GM21717 (cell line): ENCODE results near the gene RASL12.
"Not testable (repeated sequence)": the region's sequence is repeated elsewhere in the genome, so short reads cannot be mapped to it uniquely, and the experiment has no call there.

Experiments
- ATAC-seq: cut with Tn5 transposase; IDR thresholded peaks from one replicate; pipeline ENCODE4 v1.9.1; 2021; ENCODE audit warnings: mild to moderate bottlenecking, moderate library complexity; ENCODE audit not compliant: unreplicated experiment

RASL12 gene

DNA sequence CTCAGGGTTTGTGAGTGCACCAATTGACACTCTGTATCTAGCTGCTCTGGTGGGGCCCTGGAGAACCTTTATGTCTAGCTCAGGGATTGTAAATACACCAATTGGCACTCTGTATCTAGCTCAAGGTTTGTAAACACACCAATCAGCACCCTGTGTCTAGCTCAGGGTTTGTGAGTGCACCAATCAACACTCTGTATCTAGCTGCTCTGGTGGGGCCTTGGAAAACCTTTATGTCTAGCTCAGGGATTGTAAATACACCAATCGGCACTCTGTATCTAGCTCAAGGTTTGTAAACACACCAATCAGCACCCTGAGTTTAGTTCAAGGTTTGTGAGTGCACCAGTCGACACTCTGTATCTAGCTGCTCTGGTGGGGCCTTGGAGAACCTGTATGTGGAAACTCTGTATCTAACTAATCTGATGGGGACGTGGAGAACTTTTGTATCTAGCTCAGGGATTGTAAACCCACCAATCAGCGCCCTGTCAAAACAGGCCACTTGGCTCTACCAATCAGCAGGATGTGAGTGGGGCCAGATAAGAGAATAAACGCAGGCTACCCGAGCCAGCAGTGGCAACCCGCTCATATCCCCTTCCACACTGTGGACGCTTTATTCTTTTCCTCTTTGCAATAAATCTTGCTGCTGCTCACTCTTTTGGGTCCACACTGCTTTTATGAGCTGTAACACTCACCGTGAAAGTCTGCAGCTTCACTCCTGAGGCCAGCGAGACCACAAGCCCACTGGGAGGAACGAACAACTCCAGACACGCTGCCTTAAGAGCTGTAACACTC is 8.0 kb upstream of the RASL12 start:
- ATAC-seq = not testable (repeated sequence)

GRCh38 chr15:65074946-65075345 is 7.2 kb upstream of the RASL12 start:
- not testable (repeated sequence) for ATAC-seq

DNA sequence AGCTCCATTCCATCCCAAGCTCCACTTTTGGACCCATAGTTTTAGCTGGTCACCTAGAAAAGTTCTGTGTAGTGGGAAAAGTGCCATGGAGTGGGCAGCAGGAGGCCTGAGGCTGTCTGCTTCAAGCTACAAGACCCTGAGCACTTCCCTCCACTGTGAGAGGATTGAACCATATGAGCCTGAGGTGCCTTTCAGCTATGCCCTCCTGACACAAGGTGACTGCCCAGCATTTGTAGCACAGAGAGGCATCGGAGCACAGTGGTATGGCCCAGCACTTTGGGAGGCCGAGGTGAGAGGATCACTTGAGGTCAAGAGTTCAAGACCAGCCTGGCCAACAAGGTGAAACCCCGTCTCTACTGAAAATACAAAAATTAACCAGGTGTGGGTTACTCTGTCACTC is 4.8 kb upstream of the RASL12 start:
- no peak for ATAC-seq

DNA sequence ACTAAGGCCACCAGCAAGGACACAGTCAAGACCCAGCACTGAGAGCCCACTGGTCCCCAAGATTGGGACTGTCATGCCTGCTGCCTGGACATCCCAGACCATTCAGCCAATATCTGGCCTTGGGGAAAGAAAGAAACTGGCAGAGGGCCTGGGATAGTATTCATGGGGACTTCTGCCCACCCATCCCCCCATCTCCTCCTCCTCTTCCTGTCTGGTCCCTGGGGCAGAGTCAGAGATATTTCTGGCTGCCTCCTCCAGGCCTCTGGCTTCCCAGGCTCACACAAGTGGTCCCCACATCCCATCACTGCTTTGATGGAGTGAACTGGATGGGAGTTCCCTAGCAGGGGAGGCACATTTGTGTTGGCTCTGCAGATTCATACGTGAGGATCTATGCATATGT is 4.2 kb upstream of the RASL12 start:
- ATAC-seq = no peak

- ATAC-seq = no peak
Observed at GRCh38 chr15:65071381-65071811, 3.6 kb upstream of the RASL12 start.

- no peak for ATAC-seq
Observed at GRCh38 chr15:65069779-65070546, 2.2 kb upstream of the RASL12 start.

- no peak for ATAC-seq
Observed at GRCh38 chr15:65069179-65069578, 1.4 kb upstream of the RASL12 start.

DNA sequence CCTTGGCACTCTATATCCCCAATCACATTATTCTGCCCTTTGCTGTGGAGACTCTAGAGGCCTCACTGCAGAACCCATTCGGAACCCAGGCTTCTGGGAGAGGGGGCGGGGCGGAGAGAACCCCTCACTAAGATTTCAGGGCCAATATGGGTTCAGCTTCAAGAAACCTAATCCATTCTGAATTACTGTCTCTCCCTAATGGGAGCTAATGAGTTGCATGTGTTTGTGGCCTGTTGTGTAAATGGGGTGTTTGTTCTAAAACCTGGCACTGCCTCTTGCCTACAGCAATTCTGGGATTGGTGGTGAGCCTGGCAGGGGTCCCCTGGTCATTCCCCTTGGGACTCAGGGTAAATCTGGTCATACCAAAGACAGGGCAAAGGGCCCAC is 605 bp upstream of the RASL12 start:
- ATAC-seq = no peak

- no peak for ATAC-seq
Observed at GRCh38 chr15:65067317-65067644, 510 bp downstream of the RASL12 start.

DNA sequence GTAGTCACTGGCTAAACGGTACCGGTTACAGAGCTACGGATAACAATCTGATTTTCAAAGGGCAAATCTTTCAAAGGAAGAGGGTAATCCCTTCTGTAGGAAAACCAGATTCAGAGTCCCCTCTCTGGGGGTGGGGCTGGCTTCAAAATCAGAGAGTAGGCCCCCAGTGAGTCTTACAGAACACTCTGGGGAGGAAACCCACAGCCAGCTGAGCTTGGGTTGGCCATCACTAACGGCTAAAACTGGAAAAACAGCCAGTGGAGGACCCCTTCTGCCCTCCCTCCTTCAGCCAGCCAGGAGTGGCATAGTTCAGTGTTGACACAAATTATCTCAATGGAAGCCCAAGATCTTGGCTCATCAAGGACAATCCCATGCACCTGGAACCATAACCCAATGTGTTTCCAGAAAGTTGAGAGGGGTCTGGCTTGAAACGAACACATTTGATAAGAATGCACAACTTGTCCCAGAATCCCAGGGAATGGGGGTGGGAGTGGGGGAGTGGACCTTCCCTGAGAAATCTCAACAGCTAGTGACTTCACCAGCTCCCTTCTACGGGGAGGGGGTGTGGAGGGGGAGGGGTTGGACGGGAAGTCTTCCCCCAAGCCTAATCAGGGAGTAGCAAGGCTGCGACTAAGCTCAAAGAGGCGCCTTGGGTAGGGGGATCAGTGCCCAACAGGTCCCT is 1.0 kb downstream of the RASL12 start:
- ATAC-seq = no peak

- ATAC-seq = no peak
Observed at GRCh38 chr15:65066001-65066634, 1.7 kb downstream of the RASL12 start.

DNA sequence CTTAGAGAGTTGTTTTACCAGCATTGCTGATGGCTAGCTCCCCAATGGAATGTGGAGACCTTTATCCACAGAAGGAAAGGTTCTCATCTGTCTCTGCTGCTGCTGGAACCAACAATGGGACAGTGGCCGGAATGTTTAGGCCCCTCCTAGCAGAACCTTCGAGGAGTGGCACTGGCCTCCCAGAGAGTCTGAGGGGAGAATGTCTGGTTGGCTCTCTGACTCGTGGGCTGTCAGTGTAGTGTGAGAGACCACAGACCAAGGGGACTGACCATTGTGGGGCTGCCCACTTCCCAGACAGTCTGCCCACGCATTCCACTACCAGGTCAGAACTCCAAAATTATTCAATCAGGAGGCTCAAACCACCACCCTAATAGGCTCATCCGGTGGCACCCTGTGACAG is 5.1 kb downstream of the RASL12 start:
- ATAC-seq = no peak

DNA sequence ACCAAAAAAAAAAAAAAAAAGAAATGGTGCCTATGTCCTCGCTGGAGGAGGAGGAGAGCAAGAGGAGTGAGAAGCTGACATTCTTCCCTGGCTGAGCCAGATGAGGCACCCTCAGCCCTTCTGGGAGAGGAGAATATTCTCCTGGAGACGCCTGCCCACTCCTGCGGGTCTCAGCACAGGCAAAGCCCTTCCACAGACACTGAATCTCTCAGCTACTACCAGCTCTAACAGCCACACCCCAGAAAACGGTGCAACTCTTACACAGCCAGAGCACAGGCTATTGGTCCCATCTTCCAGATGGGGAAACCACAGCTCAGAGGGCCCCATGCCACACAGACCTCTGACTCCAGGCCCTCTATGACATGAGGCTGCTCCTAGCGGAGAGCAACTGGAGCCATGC is 5.7 kb downstream of the RASL12 start:
- no peak for ATAC-seq

DNA sequence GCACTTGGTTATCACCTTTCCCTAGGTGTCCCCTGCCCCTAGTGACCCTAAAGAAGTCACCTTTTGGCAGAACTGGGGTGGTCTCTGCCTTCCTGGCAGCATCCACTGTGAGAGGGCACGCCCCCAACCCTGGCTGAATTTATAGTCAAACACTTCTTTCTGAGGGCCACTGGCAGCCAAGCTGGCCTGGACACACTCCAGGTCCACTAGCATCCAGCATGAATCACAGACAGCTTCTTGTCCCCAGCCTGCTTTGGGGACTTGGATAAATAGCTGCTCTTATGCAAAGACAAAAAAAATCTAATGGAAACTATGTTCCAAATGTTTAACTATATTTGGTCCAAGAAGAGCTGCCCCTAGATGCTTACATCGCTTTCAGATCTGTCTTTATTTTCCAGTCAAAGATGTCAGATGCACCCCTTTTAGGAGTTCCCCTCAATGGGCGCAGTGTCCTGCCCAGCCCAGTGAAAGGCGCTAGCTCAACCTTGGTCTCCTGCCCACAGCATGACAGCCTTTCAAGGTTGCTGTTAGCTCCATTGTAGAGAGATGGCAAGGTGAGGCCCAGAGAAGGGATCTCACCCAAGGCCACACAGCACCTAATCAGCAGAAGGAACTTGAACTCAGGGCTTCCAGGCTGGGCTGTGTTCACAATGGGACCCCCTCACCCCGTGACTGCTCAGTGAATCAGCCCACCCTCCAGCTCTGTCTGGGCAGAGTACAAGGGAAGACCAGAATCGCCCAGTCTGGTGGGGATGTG is 7.0 kb downstream of the RASL12 start:
- ATAC-seq = no peak

GRCh38 chr15:65059931-65060596 is 7.7 kb downstream of the RASL12 start:
- ATAC-seq = no peak

DNA sequence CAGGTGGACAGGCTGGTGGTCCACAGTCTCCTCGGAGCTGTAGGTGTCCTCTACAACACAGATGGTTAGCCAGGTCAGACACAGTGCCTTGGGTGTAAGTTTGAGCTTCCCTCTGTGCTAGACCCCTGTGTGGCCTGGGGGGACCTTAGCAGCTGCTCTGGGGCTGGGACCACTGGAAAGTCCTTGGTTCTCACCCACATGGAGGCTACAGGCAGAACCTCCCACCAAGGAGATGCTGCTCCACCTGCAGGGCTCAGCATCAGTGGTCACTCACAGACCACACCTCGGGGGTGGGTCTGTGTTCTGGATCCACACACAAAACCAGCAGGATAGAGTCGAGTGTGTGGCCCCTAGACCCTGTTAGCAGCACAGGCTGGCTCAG is 8.4 kb downstream of the RASL12 start:
- ATAC-seq = no peak

GRCh38 chr15:65058394-65059368 is 9.1 kb downstream of the RASL12 start:
- no peak for ATAC-seq

DNA sequence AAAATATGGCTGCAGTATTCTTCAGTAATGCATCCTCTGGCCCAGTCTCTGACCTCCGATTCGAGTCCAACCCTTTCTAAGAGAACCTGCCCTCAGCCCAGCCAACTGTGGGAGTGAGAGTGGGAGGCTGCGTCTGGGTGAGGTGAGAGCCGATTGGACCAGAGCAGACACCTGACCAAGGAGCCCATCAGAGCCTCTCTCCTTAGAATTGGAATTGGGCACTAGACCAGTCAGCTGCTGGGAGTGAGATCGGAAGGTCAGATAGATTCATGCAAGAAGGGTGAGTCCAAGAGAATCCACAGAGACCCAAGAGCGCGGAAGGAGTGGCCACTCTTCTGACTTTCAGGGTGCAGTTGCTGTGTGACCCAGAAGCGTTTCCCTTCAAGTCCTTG is 10.2 kb downstream of the RASL12 start:
- no peak for ATAC-seq
